ENCODE results near the gene SLC25A21. TPM values are rescaled to one million over a fixed set of nuclear protein-coding genes. Genes with fewer than 3 reads are reported as not detected.

The SLC25A21 gene
- total and polyA plus RNA-seq, 10 of the 15 experiments (the other 5 are each of a cell fraction or from before 2014, with no cell fraction given) = 0.06 to 0.72 (median 0.17) TPM; not detected in 3

DNA sequence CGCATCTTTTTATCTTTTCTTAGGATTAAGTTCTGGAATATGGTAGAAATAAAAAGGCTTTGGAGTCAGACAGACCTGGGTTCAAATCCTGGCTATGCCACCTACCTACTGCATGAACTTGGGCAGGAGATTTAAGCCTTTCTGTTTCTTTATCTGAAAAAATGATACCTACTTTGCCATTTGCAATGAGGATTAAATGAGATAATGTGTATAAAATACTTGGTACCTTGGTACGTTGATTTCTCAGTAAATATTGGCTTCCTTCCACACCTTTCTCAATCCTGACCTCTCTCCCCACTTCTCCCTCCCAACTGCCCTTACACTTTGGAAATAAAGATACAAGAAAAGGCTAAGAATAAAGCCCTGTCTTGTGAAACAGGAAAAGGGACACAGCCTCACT, 338.1 kb downstream of the SLC25A21 start (continued):
- TF ChIP-seq, protein P1, sequence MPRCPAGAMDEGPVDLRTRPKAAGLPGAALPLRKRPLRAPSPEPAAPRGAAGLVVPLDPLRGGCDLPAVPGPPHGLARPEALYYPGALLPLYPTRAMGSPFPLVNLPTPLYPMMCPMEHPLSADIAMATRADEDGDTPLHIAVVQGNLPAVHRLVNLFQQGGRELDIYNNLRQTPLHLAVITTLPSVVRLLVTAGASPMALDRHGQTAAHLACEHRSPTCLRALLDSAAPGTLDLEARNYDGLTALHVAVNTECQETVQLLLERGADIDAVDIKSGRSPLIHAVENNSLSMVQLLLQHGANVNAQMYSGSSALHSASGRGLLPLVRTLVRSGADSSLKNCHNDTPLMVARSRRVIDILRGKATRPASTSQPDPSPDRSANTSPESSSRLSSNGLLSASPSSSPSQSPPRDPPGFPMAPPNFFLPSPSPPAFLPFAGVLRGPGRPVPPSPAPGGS (IDR thresholded peaks at IDR 0.05; ENCODE audit: borderline replicate concordance, insufficient read depth, low read depth, low read length, poor library complexity, severe bottlenecking) = no peak
- TF ChIP-seq IRF4 (IDR thresholded peaks at IDR 0.05; ENCODE audit: low read depth, low read length) = no peak

GRCh38 chr14:36829547-36829946, 342.9 kb downstream of the SLC25A21 start:
- Histone ChIP-seq H3K4me3 (no peak overlapping the region), H3K4me1 (ENCODE audit: control insufficient read depth, insufficient read depth, low read length) (no peaks in the 10 kb centered on the region), H3K9ac (ENCODE audit: control insufficient read depth, insufficient read depth, low read length) (no peak overlapping the region), H3K27me3 (replicated peaks in 1 of 2; ENCODE audit: control insufficient read depth in 2 of 2, insufficient read depth in 2 of 2, low read length in 1 of 2) (no peaks in the 10 kb centered on the region), H3K79me2 (ENCODE audit: control insufficient read depth, insufficient read depth, low read length) (no peaks in the 10 kb centered on the region), H4K20me1 (ENCODE audit: control insufficient read depth, insufficient read depth) (no peaks in the 10 kb centered on the region), H3K4me2 (ENCODE audit: control insufficient read depth, insufficient read depth) (no peak overlapping the region), H2AFZ (ENCODE audit: control insufficient read depth, low read depth, low read length) (no peak overlapping the region), H3K9me3 (replicated peaks; ENCODE audit: control insufficient read depth, insufficient read depth, low read length) (no peaks in the 10 kb centered on the region), H3K36me3 (ENCODE audit: control insufficient read depth in 2 of 2, insufficient read depth in 2 of 2, low read length in 1 of 2) (no peaks in the 10 kb centered on the region), H3K27ac (ENCODE audit: control insufficient read depth, insufficient read depth) (no peak overlapping the region)
- WGBS (ENCODE audit: insufficient coverage, insufficient replicate concordance, low lambda C conversion rate, missing lambda C conversion rate) = 35% methylated on average over 3 of the region's 3 CpGs
- ChIA-PET POLR2A (no interaction called here), RAD21 (ENCODE audit: unreplicated experiment) (no interaction called here), CTCF (no interaction called here), SMC1A (ENCODE audit: uncharacterized antibody, unreplicated experiment) (interaction anchor here (1.7 kb wide), 1 partner anchor 34 kb away, joined by 5 read pairs; no protein-coding TSS in a partner anchor)
- no peak for ATAC-seq
- DNase-seq (ENCODE audit: low read depth, low spot score) = no peak
- no peak for FAIRE-seq
- BruUV-seq (replicated peaks) = no TSS peak
- TF ChIP-seq, protein P2, sequence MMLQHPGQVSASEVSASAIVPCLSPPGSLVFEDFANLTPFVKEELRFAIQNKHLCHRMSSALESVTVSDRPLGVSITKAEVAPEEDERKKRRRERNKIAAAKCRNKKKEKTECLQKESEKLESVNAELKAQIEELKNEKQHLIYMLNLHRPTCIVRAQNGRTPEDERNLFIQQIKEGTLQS (IDR thresholded peaks at IDR 0.05; ENCODE audit: borderline replicate concordance, extremely low read depth, low read depth, low read length) = no peak
- TF ChIP-seq SREBF1 (IDR thresholded peaks at IDR 0.05; ENCODE audit: low read length) (no peak), HDAC2 (IDR thresholded peaks at IDR 0.05) (no peak), WRNIP1 (IDR thresholded peaks at IDR 0.05; ENCODE audit: borderline replicate concordance, low read depth, low read length) (no peak), GABPA (IDR thresholded peaks at IDR 0.05; ENCODE audit: low read depth) (no peak), ZBTB4 (CRISPR knock-in tag; IDR thresholded peaks at IDR 0.05) (no peak), E2F4 (IDR thresholded peaks at IDR 0.05; ENCODE audit: low read depth, low read length) (no peak), SKIL (IDR thresholded peaks at IDR 0.05; ENCODE audit: low read depth, poor library complexity, severe bottlenecking) (no peak), HCFC1 (IDR thresholded peaks at IDR 0.05; ENCODE audit: low read length) (no peak), ZNF207 (IDR thresholded peaks at IDR 0.05; ENCODE audit: borderline replicate concordance) (no peak), CREM (IDR thresholded peaks at IDR 0.05; ENCODE audit: low read depth) (no peak), DPF2 (IDR thresholded peaks at IDR 0.05) (no peak), POLR2AphosphoS5 (IDR thresholded peaks at IDR 0.05; ENCODE audit: low read length) (no peak), PML (IDR thresholded peaks at IDR 0.05; ENCODE audit: low read length) (no peak)
- intact Hi-C loops (cut with micrococcal nuclease; ENCODE audit: unreplicated experiment) = no loop called here
- in situ Hi-C loops (cut with MboI) = no loop called here

All from GM12878 (cell line).